GM12878 (cell line): ENCODE measurements around the gene PTPRH. TPM values are rescaled to one million over a fixed set of nuclear protein-coding genes. Genes with fewer than 3 reads are reported as not detected.

Experiments
- ATAC-seq: fragments of 200-7000 bp; cut with Tn5 transposase; 3 replicates; pipeline ENCODE4 v1.9.1; 2020; ENCODE audit warnings: mild to moderate bottlenecking, moderate library complexity
- BruUV-seq: library from RNA; stranded (reverse); fragments of 400-500 nt; replicated peaks from 2 replicates; lab custom pipeline; 2021; lab: Mats Ljungman, UMichigan
- CTCF ChIA-PET: fragments of 300-600 bp; sonication (Branson Sonifier 250); formaldehyde crosslinking; extraction: SDS; loops from one replicate; lab custom pipeline; 2021; ENCODE audit warnings: inconsistent platforms; lab: Yijun Ruan, JAX
- POLR2A ChIA-PET: fragments of 350-600 bp; formaldehyde crosslinking; extraction: SDS; loops from one replicate; lab custom pipeline; 2021; ENCODE audit warnings: inconsistent platforms; lab: Charles Lee
- RAD21 ChIA-PET: fragments of 300-600 bp; sonication (Branson Sonifier 250); formaldehyde crosslinking; loops from one replicate; lab custom pipeline; 2023; ENCODE audit warnings: antibody characterized with exemption; ENCODE audit not compliant: unreplicated experiment; lab: Charles Lee
- SMC1A ChIA-PET: fragments of 300-600 bp; sonication (Branson Sonifier 250); formaldehyde crosslinking; loops from one replicate; lab custom pipeline; 2023; ENCODE audit not compliant: unreplicated experiment, uncharacterized antibody; lab: Charles Lee
- DNase-seq: peaks from one replicate; pipeline ENCODE4 v3.0.0-alpha.2; 2011; ENCODE audit warnings: low read depth, low spot score
- FAIRE-seq: peaks from 3 replicates; lab custom pipeline; 2011; peaks lifted over from hg19 to GRCh38; lab: Jason Lieb, UNC
- H2AFZ ChIP-seq: 2 replicates; pipeline ENCODE4 v1.6.0; 2011; ENCODE audit warnings: low read depth, low read length, control low read depth; ENCODE audit not compliant: control insufficient read depth
- H3K27ac ChIP-seq: 2 replicates; pipeline ENCODE4 v1.5.1; 2011; ENCODE audit warnings: control low read depth; ENCODE audit not compliant: control insufficient read depth, insufficient read depth
- H3K27me3 ChIP-seq, 2 experiments: replicated peaks in 1 of 2; 2 replicates each; pipeline versions ENCODE4 v1.6.0 to v1.6.1; 2011; ENCODE audit warnings: low read length in 1 of 2; ENCODE audit not compliant: control insufficient read depth in 2 of 2, insufficient read depth in 2 of 2
- H3K36me3 ChIP-seq, 2 experiments: 2 replicates each; pipeline ENCODE4 v1.5.1; 2011; ENCODE audit warnings: low read length in 1 of 2; ENCODE audit not compliant: control insufficient read depth in 2 of 2, insufficient read depth in 2 of 2
- H3K4me1 ChIP-seq: 2 replicates; pipeline ENCODE4 v1.6.1; 2011; ENCODE audit warnings: mild to moderate bottlenecking, low read length, moderate library complexity, mixed read lengths; ENCODE audit not compliant: control insufficient read depth, insufficient read depth
- H3K4me2 ChIP-seq: 2 replicates; pipeline ENCODE4 v1.6.0; 2011; ENCODE audit warnings: control low read depth; ENCODE audit not compliant: control insufficient read depth, insufficient read depth
- H3K4me3 ChIP-seq: fragments of 200-600 bp; sonication (generic); 2 replicates; pipeline ENCODE4 v1.5.1; 2016
- H3K79me2 ChIP-seq: 2 replicates; pipeline ENCODE4 v1.6.0; 2011; ENCODE audit warnings: low read length; ENCODE audit not compliant: control insufficient read depth, insufficient read depth
- H3K9ac ChIP-seq: 2 replicates; pipeline ENCODE4 v1.8.0; 2011; ENCODE audit warnings: low read length, control low read depth, mixed read lengths; ENCODE audit not compliant: control insufficient read depth, insufficient read depth
- H3K9me3 ChIP-seq: replicated peaks from 3 replicates; pipeline ENCODE4 v1.5.1; 2011; ENCODE audit warnings: mild to moderate bottlenecking, low read length; ENCODE audit not compliant: control insufficient read depth, insufficient read depth
- H4K20me1 ChIP-seq: 2 replicates; pipeline ENCODE4 v1.6.0; 2011; ENCODE audit not compliant: control insufficient read depth, insufficient read depth
- CHD4 ChIP-seq: fragments of 200-600 bp; sonication (generic); IDR thresholded peaks from 2 replicates; pipeline ENCODE4 v1.6.1; 2016; ENCODE audit warnings: mild to moderate bottlenecking
- CTCF ChIP-seq, 3 experiments: IDR thresholded peaks in 2 of 3; conservative IDR thresholded peaks in 1 of 3; 2 replicates each; pipeline ENCODE4 v1.5.1; 2011; ENCODE audit warnings: low read depth in 3 of 3, low read length in 3 of 3, mild to moderate bottlenecking in 3 of 3, control low read depth in 2 of 3, moderate library complexity in 2 of 3, inconsistent platforms in 1 of 3, mixed read lengths in 1 of 3; ENCODE audit not compliant: control insufficient read depth in 2 of 3, insufficient read depth in 1 of 3; ENCODE audit errors: extremely low read depth in 1 of 3
- FOXM1 ChIP-seq: IDR thresholded peaks from 2 replicates; pipeline ENCODE4 v1.6.1; 2012; ENCODE audit warnings: low read depth, mild to moderate bottlenecking, inconsistent platforms, low read length, moderate library complexity
- MLLT1 ChIP-seq: fragments of 450-650 bp; IDR thresholded peaks from 2 replicates; pipeline ENCODE4 v1.6.1; 2016; ENCODE audit warnings: mild to moderate bottlenecking
- RCOR1 ChIP-seq: conservative IDR thresholded peaks from 2 replicates; pipeline ENCODE4 v1.6.1; 2012; ENCODE audit warnings: low read depth, low read length, improper control_type of control experiment
- SP1 ChIP-seq: IDR thresholded peaks from one replicate; pipeline ENCODE4 v1.6.1; 2011; ENCODE audit warnings: low read depth, low read length
- ZZZ3 ChIP-seq: IDR thresholded peaks from 2 replicates; pipeline ENCODE4 v1.6.1; 2011; ENCODE audit warnings: low read depth; ENCODE audit not compliant: control insufficient read depth, insufficient read length
- WGBS: methylation state at CpG from one replicate; pipeline ENCODE4 v1.1.6; 2016; ENCODE audit warnings: low lambda C conversion rate; ENCODE audit not compliant: insufficient replicate concordance, insufficient coverage; ENCODE audit errors: missing lambda C conversion rate; 5-methylcytosine and 5-hydroxymethylcytosine counted together
- in situ Hi-C: fragments of 300-500 bp; cut with MboI; formaldehyde crosslinking; loops from 9 replicates; pipeline ENCODE4 v1.14.3; 2018; ENCODE audit warnings: mixed read lengths
- intact Hi-C: fragments of 100-400 bp; cut with micrococcal nuclease; formaldehyde crosslinking; loops from one replicate; pipeline ENCODE4 v1.14.2; 2022; ENCODE audit not compliant: unreplicated experiment
- polyA plus RNA-seq, 11 experiments: library from polyadenylated mRNA; depleted of rRNA in 4 of 11; unstranded in 6 of 11; stranded (reverse) in 5 of 11; fragments of >200 nt; fragmentation: Nextera tagmentation in 4 of 11; fragmentation: Illumina TruSeq in 1 of 11; extraction: Ambion mirVana in 4 of 11; extraction: Trizol in 1 of 11; gene quantifications; 1 replicate in 1 of 11; 2 replicates in 10 of 11; pipeline versions ENCODE4 v1.2.1 to v1.2.3, GENCODE V29; 2011 to 2016; ENCODE audit warnings: inconsistent platforms in 2 of 11, missing spikeins in 2 of 11, low read depth in 1 of 11
- total RNA-seq, 4 experiments: library from RNA; depleted of rRNA in 3 of 4; stranded (reverse); fragments of >200 nt in 3 of 4; fragmentation: Illumina TruSeq in 1 of 4; extraction: Trizol in 1 of 4; gene quantifications; 2 replicates each; pipeline versions ENCODE4 v1.2.1 to v1.2.3, GENCODE V29; 2013 to 2021
- TF ChIP-seq, protein P1 (sequence below): fragments of 450-650 bp; formaldehyde crosslinking; IDR thresholded peaks from 2 replicates; pipeline ENCODE4 v1.5.0; 2022; ENCODE audit warnings: mild to moderate bottlenecking, missing genetic modification characterization
- TF ChIP-seq, protein P2 (sequence below): IDR thresholded peaks from 2 replicates; pipeline ENCODE4 v1.6.1; 2012; ENCODE audit warnings: low read depth, low read length, improper control_type of control experiment
- TF ChIP-seq, protein P3 (sequence below): fragments of 450-650 bp; IDR thresholded peaks from 2 replicates; pipeline ENCODE4 v1.6.1; 2018; ENCODE audit warnings: borderline replicate concordance, mild to moderate bottlenecking; ENCODE audit not compliant: partially characterized antibody

PTPRH gene
- total and polyA plus RNA-seq, 10 of the 15 experiments (the other 5 are each of a cell fraction or from before 2014, with no cell fraction given): 0.08 TPM; not detected in 9

DNA sequence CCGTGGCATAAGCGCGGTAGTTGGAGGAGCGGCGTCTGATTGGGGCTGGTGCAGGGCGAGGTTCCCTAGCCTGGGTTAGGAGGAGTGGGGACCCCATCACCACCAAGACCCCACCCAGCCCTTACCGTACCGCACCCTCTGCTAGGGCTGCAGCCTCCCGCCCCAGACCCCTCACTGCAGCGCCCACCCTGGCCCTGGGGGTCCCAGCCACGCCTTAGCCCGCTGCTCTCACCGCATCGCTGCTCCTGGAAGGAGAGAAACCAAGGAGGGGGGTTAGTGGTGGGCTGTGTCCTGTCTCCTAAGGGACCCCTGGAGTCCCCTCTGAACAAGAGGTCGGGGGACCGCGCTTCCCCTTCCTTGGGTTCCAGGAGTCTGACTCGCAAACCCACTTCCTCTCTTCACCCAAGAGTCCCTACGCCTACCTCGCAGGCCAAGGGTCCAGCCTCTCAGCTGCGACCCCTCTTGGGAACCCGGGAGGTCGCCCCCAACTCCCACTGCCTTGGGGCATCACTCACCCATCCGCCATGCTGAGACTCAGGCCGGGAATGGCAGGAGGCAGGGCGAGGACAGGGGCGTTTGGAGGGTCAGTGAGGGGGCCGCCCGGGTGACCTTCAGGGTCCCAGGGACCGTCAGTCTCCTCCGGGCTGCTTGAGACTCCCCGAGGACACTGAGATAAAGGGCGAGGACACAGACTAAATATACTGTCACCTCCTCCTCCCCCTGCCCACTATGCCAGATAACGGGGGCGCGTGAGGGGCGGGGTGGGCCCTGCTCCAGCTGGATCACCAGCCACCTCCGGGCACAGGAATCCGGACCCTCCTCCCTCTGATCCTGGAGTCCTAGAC, 52.0 kb downstream of the PTPRH start, which contains the start of gene TNNI3:
Gene TNNI3, minus strand, starts transcription at position 669 of the 845 bp plus-strand sequence. Its CDS starts 143 bp downstream, at position 526.
- Histone ChIP-seq H3K36me3 (no peaks in the 10 kb centered on the region), H3K4me1 (no peaks in the 10 kb centered on the region), H3K4me3 (no peak within 1 kb of the TSS), H2AFZ (no peak within 1 kb of the TSS), H3K4me2 (no peak within 1 kb of the TSS), H3K9me3 (no peaks in the 10 kb centered on the region; the same call in 2 of the 3 replicates), H4K20me1 (no peaks in the 10 kb centered on the region), H3K9ac (no peak within 1 kb of the TSS), H3K27ac (no peak within 1 kb of the TSS), H3K79me2 (no peaks in the 10 kb centered on the region), H3K27me3 (no peaks in the 10 kb centered on the region; a peak in 1 of 4 replicates)
- POLR2A ChIA-PET: no interaction called here
- no peak for ATAC-seq
- RAD21 ChIA-PET: interaction anchor here (1.0 kb wide), 1 partner anchor 16 kb away, joined by 3 read pairs; no protein-coding TSS in a partner anchor
- 23% methylated on average over 30 of the region's 39 CpGs for whole genome bisulfite sequencing
- BruUV-seq: no TSS peak
- no peak for DNase-seq
- FAIRE-seq: no peak
- in situ Hi-C loops (no loop called here), intact Hi-C loops (no loop called here)
- CTCF ChIA-PET: interaction anchor here (1.0 kb wide), 1 partner anchor 9 kb away, joined by 3 read pairs; the partner anchor contains the start of gene DNAAF3
- SMC1A ChIA-PET: no interaction called here
- TF ChIP-seq ZZZ3 (no peak), CHD4 (no peak), MLLT1 (no peak), CTCF (IDR thresholded peaks at IDR 0.05 in 2 of 3, conservative IDR thresholded peaks at IDR 0.05 in 1 of 3; ENCODE audit: control insufficient read depth in 2 of 3, extremely low read depth in 1 of 3, insufficient read depth in 1 of 3, low read depth in 3 of 3, low read length in 3 of 3) (no peak), FOXM1 (no peak), SP1 (no peak), RCOR1 (no peak)
- TF ChIP-seq, protein P1, sequence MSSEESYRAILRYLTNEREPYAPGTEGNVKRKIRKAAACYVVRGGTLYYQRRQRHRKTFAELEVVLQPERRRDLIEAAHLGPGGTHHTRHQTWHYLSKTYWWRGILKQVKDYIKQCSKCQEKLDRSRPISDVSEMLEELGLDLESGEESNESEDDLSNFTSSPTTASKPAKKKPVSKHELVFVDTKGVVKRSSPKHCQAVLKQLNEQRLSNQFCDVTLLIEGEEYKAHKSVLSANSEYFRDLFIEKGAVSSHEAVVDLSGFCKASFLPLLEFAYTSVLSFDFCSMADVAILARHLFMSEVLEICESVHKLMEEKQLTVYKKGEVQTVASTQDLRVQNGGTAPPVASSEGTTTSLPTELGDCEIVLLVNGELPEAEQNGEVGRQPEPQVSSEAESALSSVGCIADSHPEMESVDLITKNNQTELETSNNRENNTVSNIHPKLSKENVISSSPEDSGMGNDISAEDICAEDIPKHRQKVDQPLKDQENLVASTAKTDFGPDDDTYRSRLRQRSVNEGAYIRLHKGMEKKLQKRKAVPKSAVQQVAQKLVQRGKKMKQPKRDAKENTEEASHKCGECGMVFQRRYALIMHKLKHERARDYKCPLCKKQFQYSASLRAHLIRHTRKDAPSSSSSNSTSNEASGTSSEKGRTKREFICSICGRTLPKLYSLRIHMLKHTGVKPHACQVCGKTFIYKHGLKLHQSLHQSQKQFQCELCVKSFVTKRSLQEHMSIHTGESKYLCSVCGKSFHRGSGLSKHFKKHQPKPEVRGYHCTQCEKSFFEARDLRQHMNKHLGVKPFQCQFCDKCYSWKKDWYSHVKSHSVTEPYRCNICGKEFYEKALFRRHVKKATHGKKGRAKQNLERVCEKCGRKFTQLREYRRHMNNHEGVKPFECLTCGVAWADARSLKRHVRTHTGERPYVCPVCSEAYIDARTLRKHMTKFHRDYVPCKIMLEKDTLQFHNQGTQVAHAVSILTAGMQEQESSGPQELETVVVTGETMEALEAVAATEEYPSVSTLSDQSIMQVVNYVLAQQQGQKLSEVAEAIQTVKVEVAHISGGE: no peak
- TF ChIP-seq, protein P2, sequence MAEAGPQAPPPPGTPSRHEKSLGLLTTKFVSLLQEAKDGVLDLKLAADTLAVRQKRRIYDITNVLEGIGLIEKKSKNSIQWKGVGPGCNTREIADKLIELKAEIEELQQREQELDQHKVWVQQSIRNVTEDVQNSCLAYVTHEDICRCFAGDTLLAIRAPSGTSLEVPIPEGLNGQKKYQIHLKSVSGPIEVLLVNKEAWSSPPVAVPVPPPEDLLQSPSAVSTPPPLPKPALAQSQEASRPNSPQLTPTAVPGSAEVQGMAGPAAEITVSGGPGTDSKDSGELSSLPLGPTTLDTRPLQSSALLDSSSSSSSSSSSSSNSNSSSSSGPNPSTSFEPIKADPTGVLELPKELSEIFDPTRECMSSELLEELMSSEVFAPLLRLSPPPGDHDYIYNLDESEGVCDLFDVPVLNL: no peak
- TF ChIP-seq, protein P3, sequence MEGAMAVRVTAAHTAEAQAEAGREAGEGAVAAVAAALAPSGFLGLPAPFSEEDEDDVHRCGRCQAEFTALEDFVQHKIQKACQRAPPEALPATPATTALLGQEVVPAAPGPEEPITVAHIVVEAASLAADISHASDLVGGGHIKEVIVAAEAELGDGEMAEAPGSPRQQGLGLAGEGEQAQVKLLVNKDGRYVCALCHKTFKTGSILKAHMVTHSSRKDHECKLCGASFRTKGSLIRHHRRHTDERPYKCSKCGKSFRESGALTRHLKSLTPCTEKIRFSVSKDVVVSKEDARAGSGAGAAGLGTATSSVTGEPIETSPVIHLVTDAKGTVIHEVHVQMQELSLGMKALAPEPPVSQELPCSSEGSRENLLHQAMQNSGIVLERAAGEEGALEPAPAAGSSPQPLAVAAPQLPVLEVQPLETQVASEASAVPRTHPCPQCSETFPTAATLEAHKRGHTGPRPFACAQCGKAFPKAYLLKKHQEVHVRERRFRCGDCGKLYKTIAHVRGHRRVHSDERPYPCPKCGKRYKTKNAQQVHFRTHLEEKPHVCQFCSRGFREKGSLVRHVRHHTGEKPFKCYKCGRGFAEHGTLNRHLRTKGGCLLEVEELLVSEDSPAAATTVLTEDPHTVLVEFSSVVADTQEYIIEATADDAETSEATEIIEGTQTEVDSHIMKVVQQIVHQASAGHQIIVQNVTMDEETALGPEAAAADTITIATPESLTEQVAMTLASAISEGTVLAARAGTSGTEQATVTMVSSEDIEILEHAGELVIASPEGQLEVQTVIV: no peak
